Pons (tissue), 1 donor: ENCODE data around the gene CCDC138.
A peak's percentile ranks its signal among the peaks of the same experiment; 100 is the strongest.

Source experiments
- DNase-seq: peaks from one replicate; pipeline ENCODE4 v3.0.0-alpha.2; 2016; ENCODE audit warnings: low spot score

Gene CCDC138

GRCh38 chr2:108895188-108895587 lies 108.6 kb downstream of the CCDC138 start:
- DNase-seq: no peak

- no peak for DNase-seq
Observed at GRCh38 chr2:108896741-108897140, 110.2 kb downstream of the CCDC138 start.

- no peak for DNase-seq
Observed at GRCh38 chr2:108898315-108899082, 111.9 kb downstream of the CCDC138 start.

- DNase-seq: no peak
Observed at GRCh38 chr2:108904680-108905079, 118.1 kb downstream of the CCDC138 start.

- no peak for DNase-seq
Observed at GRCh38 chr2:108905176-108905575, 118.6 kb downstream of the CCDC138 start.

GRCh38 chr2:108905906-108906305 lies 119.3 kb downstream of the CCDC138 start:
- DNase-seq: no peak

GRCh38 chr2:108906403-108907077 lies 120.0 kb downstream of the CCDC138 start:
- DNase-seq: no peak

- DNase-seq: no peak
Observed at GRCh38 chr2:108907822-108908712, 121.5 kb downstream of the CCDC138 start.

GRCh38 chr2:108908713-108909070 lies 122.1 kb downstream of the CCDC138 start:
- DNase-seq: no peak

GRCh38 chr2:108909275-108909823 lies 122.8 kb downstream of the CCDC138 start:
- DNase-seq: no peak

GRCh38 chr2:108910011-108910431 lies 123.5 kb downstream of the CCDC138 start:
- DNase-seq: no peak

GRCh38 chr2:108910541-108911396 lies 124.2 kb downstream of the CCDC138 start:
- DNase-seq: no peak

- DNase-seq: no peak
Observed at GRCh38 chr2:108911401-108911800, 124.8 kb downstream of the CCDC138 start.

- DNase-seq: no peak
Observed at GRCh38 chr2:108911807-108912628, 125.4 kb downstream of the CCDC138 start.

GRCh38 chr2:108912629-108912902 lies 126.0 kb downstream of the CCDC138 start:
- no peak for DNase-seq

GRCh38 chr2:108916122-108916795 lies 129.7 kb downstream of the CCDC138 start:
- no peak for DNase-seq

GRCh38 chr2:108916796-108917421 lies 130.3 kb downstream of the CCDC138 start:
- DNase-seq: peak; percentile 78

- DNase-seq: no peak
Observed at GRCh38 chr2:108917526-108917925, 131.0 kb downstream of the CCDC138 start.

GRCh38 chr2:108918156-108918874 lies 131.7 kb downstream of the CCDC138 start:
- no peak for DNase-seq
